ENCODE results near the gene SFXN5.

Gene SFXN5

DNA sequence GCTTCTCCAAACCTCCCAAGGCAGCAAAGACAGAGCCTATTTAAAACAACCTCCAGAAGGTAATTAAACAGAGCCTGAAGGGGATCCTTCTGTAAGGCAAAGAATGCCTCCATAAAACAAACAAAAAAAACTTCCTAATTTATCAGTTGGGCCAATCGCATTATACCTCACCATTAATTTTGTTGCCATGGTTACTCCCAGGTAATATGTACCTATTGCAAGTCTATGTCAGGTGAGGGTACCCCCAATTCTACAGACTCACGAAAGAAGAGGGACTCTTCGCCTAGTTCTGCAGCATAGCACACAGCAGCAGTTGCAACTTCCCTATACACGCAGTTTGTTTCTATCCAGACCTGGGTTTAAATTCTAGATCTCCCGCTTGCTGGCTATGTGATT, 38.8 kb downstream of the SFXN5 start:
- no peak for TF ChIP-seq CTCF (IDR thresholded peaks at IDR 0.05; ENCODE audit: control extremely low read depth, extremely low read depth, low read depth, missing control alignments)
- no peak for DNase-seq (ENCODE audit: extremely low spot score)
- ChIA-PET POLR2A (no interaction called here), CTCF (interaction anchor here (1.3 to 1.5 kb wide), 2 partner anchors 39 to 144 kb away, joined by 3 to 4 read pairs; no protein-coding TSS in a partner anchor)

DNA sequence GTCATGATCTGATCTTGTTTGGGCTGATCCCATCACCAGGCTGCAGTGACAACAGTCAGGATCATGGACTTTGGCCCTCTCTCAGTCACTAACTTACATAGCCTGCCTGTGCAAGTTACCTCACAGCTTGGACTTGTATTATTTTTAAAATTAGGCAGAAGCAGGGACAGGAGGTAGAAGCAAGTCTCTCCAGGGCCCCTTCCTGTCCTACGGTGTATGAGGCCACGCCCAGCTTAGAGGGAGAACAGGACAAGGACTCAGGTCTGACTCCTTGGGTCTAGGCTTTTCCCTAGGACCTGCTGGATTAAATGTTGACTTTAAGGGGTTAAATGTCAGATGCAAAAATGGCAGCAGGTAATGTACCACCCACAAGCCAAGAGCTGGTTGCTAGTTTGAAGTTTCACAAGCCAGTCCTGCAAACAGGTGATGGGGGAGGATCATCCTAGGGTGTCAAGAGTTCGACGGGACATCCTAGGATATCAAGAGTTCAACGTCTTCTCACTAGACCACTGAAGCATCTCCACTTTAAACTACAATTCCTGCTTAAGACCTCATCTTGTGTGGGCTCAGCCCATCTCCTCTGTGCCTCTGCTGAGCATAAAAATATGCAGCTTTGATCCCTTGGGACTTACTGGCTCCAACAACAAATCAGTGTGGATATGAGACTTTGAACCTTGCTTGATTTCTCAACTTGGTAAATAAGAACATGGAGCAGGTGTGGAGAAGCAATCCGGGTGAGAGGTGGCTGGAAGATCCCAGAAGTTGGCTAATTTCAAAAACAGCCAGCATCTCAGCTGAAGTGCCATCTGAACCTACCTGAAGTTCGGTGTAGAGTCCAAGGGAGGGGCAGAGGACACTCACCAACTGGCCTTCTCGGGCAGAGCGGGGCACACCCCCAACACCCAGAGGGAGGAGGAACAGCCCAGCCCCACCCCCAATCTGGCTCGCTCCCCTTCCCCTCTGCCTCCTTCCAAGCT, 39.5 kb downstream of the SFXN5 start:
- ChIA-PET POLR2A (no interaction called here), CTCF (interaction anchor here (1.0 to 1.5 kb wide), 4 partner anchors 13 to 145 kb away, joined by 3 to 4 read pairs (median 3); no protein-coding TSS in a partner anchor)
- DNase-seq (ENCODE audit: extremely low spot score): no peak

GRCh38 chr2:73031095-73031678, 40.3 kb downstream of the SFXN5 start:
- no peak for DNase-seq (ENCODE audit: extremely low spot score)
- no peak for TF ChIP-seq CTCF (IDR thresholded peaks at IDR 0.05; ENCODE audit: control extremely low read depth, extremely low read depth, low read depth, missing control alignments)
- POLR2A ChIA-PET: no interaction called here
- CTCF ChIA-PET: interaction anchor here (1.0 to 1.5 kb wide), 4 partner anchors 12 to 146 kb away, joined by 3 to 4 read pairs (median 3); no protein-coding TSS in a partner anchor

More for the DNA sequence above, 39.5 kb downstream of the SFXN5 start:
- no peak for TF ChIP-seq CTCF (IDR thresholded peaks at IDR 0.05; ENCODE audit: control extremely low read depth, extremely low read depth, low read depth, missing control alignments)

- DNase-seq (ENCODE audit: extremely low spot score): no peak
- CTCF ChIA-PET: no interaction called here
- POLR2A ChIA-PET: no interaction called here
- TF ChIP-seq CTCF (IDR thresholded peaks at IDR 0.05; ENCODE audit: control extremely low read depth, extremely low read depth, low read depth, missing control alignments): no peak
These were observed 42.7 kb downstream of the SFXN5 start for GRCh38 chr2:73028841-73029240.

- ChIA-PET CTCF (interaction anchor here (0.8 to 0.9 kb wide), 3 partner anchors 10 to 185 kb away, joined by 3 to 4 read pairs (median 3); no protein-coding TSS in a partner anchor), POLR2A (no interaction called here)
- no peak for TF ChIP-seq CTCF (IDR thresholded peaks at IDR 0.05; ENCODE audit: control extremely low read depth, extremely low read depth, low read depth, missing control alignments)
- no peak for DNase-seq (ENCODE audit: extremely low spot score)
These were observed 44.2 kb downstream of the SFXN5 start for GRCh38 chr2:73027340-73027739.

DNA sequence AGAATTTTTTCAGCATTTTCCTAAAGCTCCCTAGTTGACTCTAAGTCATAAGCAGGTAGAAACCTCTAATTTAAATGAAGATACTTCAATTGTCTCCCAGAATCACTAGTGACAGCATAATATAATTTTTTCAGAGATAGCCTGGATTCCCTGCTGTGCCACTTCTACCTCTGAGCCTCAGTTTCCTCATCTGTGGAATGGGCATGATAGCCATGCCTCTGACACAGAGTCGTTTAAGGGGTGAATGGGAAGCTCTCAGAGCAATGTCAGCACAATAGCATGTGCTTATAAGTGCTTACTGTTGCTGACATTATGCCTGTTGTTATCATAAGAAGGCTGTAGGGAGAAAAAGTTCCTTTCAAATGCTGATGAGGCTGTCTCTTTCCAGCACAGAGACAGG, 48.0 kb downstream of the SFXN5 start:
- no peak for DNase-seq (ENCODE audit: extremely low spot score)
- ChIA-PET CTCF (interaction anchor here (1.0 kb wide), 1 partner anchor 50 kb away, joined by 4 read pairs; no protein-coding TSS in a partner anchor), POLR2A (interaction anchor here (0.6 kb wide), 1 partner anchor 49 kb away, joined by 3 read pairs; no protein-coding TSS in a partner anchor)
- no peak for TF ChIP-seq CTCF (IDR thresholded peaks at IDR 0.05; ENCODE audit: control extremely low read depth, extremely low read depth, low read depth, missing control alignments)
